ENCODE results near the gene MCC.

Gene MCC

DNA sequence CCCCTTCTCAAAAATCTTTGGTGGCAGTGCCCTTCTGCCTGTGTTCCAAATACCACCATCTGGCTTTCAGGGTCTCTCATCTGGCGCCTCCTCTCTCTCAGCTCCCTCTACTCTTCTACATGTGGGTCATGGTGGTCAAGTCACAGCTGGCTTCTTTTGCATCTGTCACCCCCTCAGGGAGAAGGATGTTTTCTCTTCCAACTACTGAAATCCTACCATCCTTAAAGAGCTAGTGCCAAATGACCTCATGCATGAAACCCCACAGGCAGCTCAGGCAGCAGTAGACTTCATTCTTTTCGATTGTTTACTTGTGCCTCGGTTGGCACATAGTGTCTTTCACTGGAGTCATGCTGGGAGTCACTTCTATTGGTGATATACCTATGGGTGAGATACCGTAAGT lies 292.5 kb downstream of the MCC start:
- no peak for TF ChIP-seq CTCF (IDR thresholded peaks at IDR 0.05; ENCODE audit: borderline replicate concordance, control extremely low read depth, extremely low read depth, insufficient read depth, missing control alignments)
- DNase-seq (ENCODE audit: low spot score): no peak
- in situ Hi-C loops (cut with MboI; ENCODE audit: low sequenced_read_pairs, unreplicated experiment): no loop called here

DNA sequence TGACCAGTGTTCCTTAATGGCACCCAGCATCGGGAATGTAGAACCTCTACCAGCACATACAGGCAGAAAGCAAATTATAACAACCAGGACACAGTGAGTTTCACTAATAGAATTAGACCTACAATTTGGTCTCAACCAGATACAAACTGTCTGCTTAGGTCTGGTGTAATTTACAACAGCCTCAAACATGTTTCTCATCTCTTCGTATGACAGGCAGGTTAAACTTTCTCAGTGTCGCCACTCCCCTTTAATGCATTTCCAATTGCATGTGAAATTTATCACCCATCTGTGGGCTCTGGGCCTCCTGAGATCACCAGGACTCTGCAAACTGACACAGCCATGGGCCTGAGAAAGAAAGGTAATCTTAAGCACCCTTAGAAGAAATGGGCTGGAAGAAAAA lies 293.0 kb downstream of the MCC start:
- no peak for TF ChIP-seq CTCF (IDR thresholded peaks at IDR 0.05; ENCODE audit: borderline replicate concordance, control extremely low read depth, extremely low read depth, insufficient read depth, missing control alignments)
- DNase-seq (ENCODE audit: low spot score): no peak
- in situ Hi-C loops (cut with MboI; ENCODE audit: low sequenced_read_pairs, unreplicated experiment): no loop called here

DNA sequence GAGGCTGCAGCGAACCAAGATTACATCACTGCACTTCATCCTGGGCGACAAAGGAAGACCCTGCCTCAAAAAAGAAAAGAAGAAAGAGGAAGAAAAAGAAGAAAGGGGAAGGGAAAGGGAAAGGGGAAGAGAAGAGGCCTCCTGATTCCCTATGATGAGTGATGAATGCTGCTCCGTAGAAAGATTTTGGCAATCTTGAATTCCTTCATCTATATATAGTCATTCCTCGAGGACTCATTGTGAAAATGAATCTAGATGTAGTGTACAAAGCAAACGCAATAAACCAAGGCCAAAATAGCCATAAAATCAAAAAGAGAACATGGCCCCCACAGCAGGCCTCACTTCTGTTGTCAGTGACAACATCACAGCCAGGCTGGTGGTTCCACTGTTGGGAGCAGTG lies 293.7 kb downstream of the MCC start:
- DNase-seq (ENCODE audit: low spot score): no peak
- TF ChIP-seq CTCF (IDR thresholded peaks at IDR 0.05; ENCODE audit: borderline replicate concordance, control extremely low read depth, extremely low read depth, insufficient read depth, missing control alignments): no peak
- in situ Hi-C loops (cut with MboI; ENCODE audit: low sequenced_read_pairs, unreplicated experiment): no loop called here

GRCh38 chr5:113194125-113194524 lies 294.1 kb downstream of the MCC start:
- TF ChIP-seq CTCF (IDR thresholded peaks at IDR 0.05; ENCODE audit: borderline replicate concordance, control extremely low read depth, extremely low read depth, insufficient read depth, missing control alignments): no peak
- in situ Hi-C loops (cut with MboI; ENCODE audit: low sequenced_read_pairs, unreplicated experiment): no loop called here
- DNase-seq (ENCODE audit: low spot score): no peak

DNA sequence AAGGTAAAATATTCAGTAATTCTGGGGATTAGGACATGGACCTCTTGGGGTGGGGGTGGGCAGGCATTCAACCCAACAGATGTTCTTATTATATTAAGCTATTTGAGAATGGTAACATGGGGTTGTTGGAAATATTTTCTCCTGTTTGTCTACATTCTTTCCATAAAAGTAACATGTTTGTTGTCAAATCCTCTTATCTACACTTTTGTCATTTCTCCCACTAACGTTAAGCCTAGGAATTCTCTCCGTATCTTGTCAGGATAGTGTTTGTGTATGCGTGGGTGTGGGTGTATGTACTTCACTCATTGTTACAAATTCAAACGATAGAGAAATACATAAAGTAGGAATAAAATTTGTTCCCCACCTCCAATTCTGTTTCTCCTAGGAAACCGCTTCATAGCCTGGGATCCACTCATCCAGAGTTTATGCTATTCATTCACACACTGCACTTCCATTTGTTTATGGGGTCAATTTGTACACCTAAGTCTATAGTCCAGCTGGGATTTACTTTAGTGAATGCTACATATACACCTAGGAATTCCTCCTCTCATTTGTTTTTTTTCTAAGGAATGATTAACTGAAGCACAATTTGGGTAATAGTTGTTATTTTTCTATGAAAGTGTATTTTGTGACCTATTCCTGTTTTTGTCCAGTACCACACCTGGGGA lies 294.8 kb downstream of the MCC start:
- in situ Hi-C loops (cut with MboI; ENCODE audit: low sequenced_read_pairs, unreplicated experiment): no loop called here
- no peak for TF ChIP-seq CTCF (IDR thresholded peaks at IDR 0.05; ENCODE audit: borderline replicate concordance, control extremely low read depth, extremely low read depth, insufficient read depth, missing control alignments)
- DNase-seq (ENCODE audit: low spot score): no peak

DNA sequence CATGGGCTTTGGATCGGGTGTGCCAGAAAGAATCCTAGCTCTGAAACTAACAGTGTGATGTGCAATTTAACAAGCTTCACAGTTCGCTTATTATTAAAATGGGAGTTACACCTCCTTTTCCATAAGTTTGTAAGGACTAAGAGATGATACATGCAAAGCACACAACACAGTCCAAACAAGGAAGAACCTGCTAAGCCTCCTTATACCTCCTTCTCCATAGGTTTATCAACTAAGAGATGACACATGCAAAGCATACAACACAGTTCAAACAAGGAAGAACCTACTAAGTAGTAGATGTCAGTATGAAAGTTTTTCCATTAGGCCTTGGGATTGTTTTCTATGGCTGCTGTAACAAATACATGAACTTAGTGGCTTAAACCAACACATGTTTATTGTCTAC lies 295.7 kb downstream of the MCC start:
- in situ Hi-C loops (cut with MboI; ENCODE audit: low sequenced_read_pairs, unreplicated experiment): no loop called here
- no peak for TF ChIP-seq CTCF (IDR thresholded peaks at IDR 0.05; ENCODE audit: borderline replicate concordance, control extremely low read depth, extremely low read depth, insufficient read depth, missing control alignments)
- no peak for DNase-seq (ENCODE audit: low spot score)

All from GM13976 (cell line).